Muscle layer of duodenum (tissue), 2 donors: ENCODE data around the gene GLI2.
A peak's percentile ranks its signal among the peaks of the same experiment; 100 is the strongest.

ENCODE experiments used
- H3K27ac ChIP-seq: one replicate; pipeline ENCODE4 v1.7.0; 2013; ENCODE audit warnings: mild to moderate bottlenecking, low read length
- H3K27me3 ChIP-seq: one replicate; pipeline ENCODE4 v1.7.0; 2013; ENCODE audit warnings: low read depth, mild to moderate bottlenecking, control low read depth, low read length
- H3K36me3 ChIP-seq, 2 donors: one replicate each; pipeline ENCODE4 v1.7.0; 2013; ENCODE audit warnings: low read length in 2 of 2, control low read depth in 1 of 2, mild to moderate bottlenecking in 1 of 2; ENCODE audit not compliant: insufficient read depth in 2 of 2, control insufficient read depth in 1 of 2
- H3K4me1 ChIP-seq, 2 donors: one replicate each; pipeline ENCODE4 v1.7.0; 2013; ENCODE audit warnings: low read length in 2 of 2, mild to moderate bottlenecking in 2 of 2, control low read depth in 1 of 2, moderate library complexity in 1 of 2; ENCODE audit not compliant: insufficient read depth in 2 of 2, control insufficient read depth in 1 of 2
- H3K4me3 ChIP-seq, 2 donors: one replicate each; pipeline ENCODE4 v1.7.0; 2013; ENCODE audit warnings: low read length in 2 of 2, low read depth in 1 of 2, mild to moderate bottlenecking in 1 of 2
- H3K9me3 ChIP-seq, 2 donors: one replicate each; pipeline ENCODE4 v1.7.0; 2013; ENCODE audit warnings: low read length in 2 of 2, control low read depth in 1 of 2, mild to moderate bottlenecking in 1 of 2; ENCODE audit not compliant: control insufficient read depth in 1 of 2
- donor health status: healthy.

Gene GLI2

GRCh38 chr2:120712180-120712681, 23.4 kb upstream of the GLI2 start:
- Histone ChIP-seq H3K36me3 (no peaks in the 10 kb centered on the region), H3K27ac (no peak overlapping the region), H3K9me3 (no peaks in the 10 kb centered on the region), H3K27me3 (no peaks in the 10 kb centered on the region), H3K4me3 (no peak overlapping the region), H3K4me1 (no peaks in the 10 kb centered on the region)

GRCh38 chr2:120715353-120715752, 20.3 kb upstream of the GLI2 start:
- Histone ChIP-seq H3K4me1 (no peaks in the 10 kb centered on the region), H3K27me3 (no peaks in the 10 kb centered on the region), H3K9me3 (no peaks in the 10 kb centered on the region), H3K27ac (no peak overlapping the region), H3K36me3 (no peaks in the 10 kb centered on the region), H3K4me3 (no peak overlapping the region)

GRCh38 chr2:120715941-120716340, 19.7 kb upstream of the GLI2 start:
- H3K27ac ChIP-seq: no peak overlapping the region
- H3K27me3 ChIP-seq: no peaks in the 10 kb centered on the region
- no peaks in the 10 kb centered on the region for H3K9me3 ChIP-seq
- H3K36me3 ChIP-seq: no peaks in the 10 kb centered on the region
- H3K4me1 ChIP-seq: no peaks in the 10 kb centered on the region
- no peak overlapping the region for H3K4me3 ChIP-seq

GRCh38 chr2:120716641-120717585, 18.8 kb upstream of the GLI2 start:
- Histone ChIP-seq H3K36me3 (no peaks in the 10 kb centered on the region), H3K9me3 (no peaks in the 10 kb centered on the region), H3K4me1 (no peaks in the 10 kb centered on the region), H3K4me3 (no peak overlapping the region), H3K27ac (no peak overlapping the region), H3K27me3 (no peaks in the 10 kb centered on the region)

GRCh38 chr2:120719491-120719890, 16.2 kb upstream of the GLI2 start:
- Histone ChIP-seq H3K4me3 (no peak overlapping the region), H3K4me1 (peaks cover 0 to 8% of the 10 kb centered on the region in 2 donors), H3K36me3 (no peaks in the 10 kb centered on the region), H3K27me3 (no peaks in the 10 kb centered on the region), H3K9me3 (no peaks in the 10 kb centered on the region), H3K27ac (no peak overlapping the region)

- no peaks in the 10 kb centered on the region for H3K36me3 ChIP-seq
- H3K9me3 ChIP-seq: no peaks in the 10 kb centered on the region
- no peak overlapping the region for H3K27ac ChIP-seq
- H3K4me3 ChIP-seq: no peak overlapping the region
- H3K4me1 ChIP-seq: peaks cover 0 to 8% of the 10 kb centered on the region in 2 donors
- H3K27me3 ChIP-seq: no peaks in the 10 kb centered on the region
These were observed 15.4 kb upstream of the GLI2 start for GRCh38 chr2:120720231-120720630.

GRCh38 chr2:120720746-120721375, 14.8 kb upstream of the GLI2 start:
- H3K4me1 ChIP-seq: peaks cover 0 to 8% of the 10 kb centered on the region in 2 donors
- peaks cover under 1 to 1% of the 10 kb centered on the region in 2 donors for H3K9me3 ChIP-seq
- no peak overlapping the region for H3K4me3 ChIP-seq
- no peaks in the 10 kb centered on the region for H3K27me3 ChIP-seq
- no peak overlapping the region for H3K27ac ChIP-seq
- H3K36me3 ChIP-seq: no peaks in the 10 kb centered on the region

GRCh38 chr2:120722246-120722567, 13.5 kb upstream of the GLI2 start:
- Histone ChIP-seq H3K4me1 (peaks cover 0 to 8% of the 10 kb centered on the region in 2 donors), H3K36me3 (no peaks in the 10 kb centered on the region), H3K9me3 (peaks cover 4% of the 10 kb centered on the region in 2 donors), H3K27ac (no peak overlapping the region), H3K4me3 (no peak overlapping the region), H3K27me3 (no peaks in the 10 kb centered on the region)

- Histone ChIP-seq H3K36me3 (no peaks in the 10 kb centered on the region), H3K4me1 (peaks cover 0 to 8% of the 10 kb centered on the region in 2 donors), H3K27me3 (no peaks in the 10 kb centered on the region), H3K9me3 (peaks cover 4% of the 10 kb centered on the region in 2 donors), H3K27ac (no peak overlapping the region), H3K4me3 (no peak overlapping the region)
These were observed 12.9 kb upstream of the GLI2 start for GRCh38 chr2:120722568-120723421.

- peaks cover 0 to 8% of the 10 kb centered on the region in 2 donors for H3K4me1 ChIP-seq
- no peak overlapping the region for H3K27ac ChIP-seq
- H3K27me3 ChIP-seq: peaks cover 4% of the 10 kb centered on the region
- H3K9me3 ChIP-seq: peaks cover 4% of the 10 kb centered on the region in 2 donors
- no peaks in the 10 kb centered on the region for H3K36me3 ChIP-seq
- peak overlapping the region in 1 of 2 donors; percentile 8 for H3K4me3 ChIP-seq
These were observed 9.4 kb upstream of the GLI2 start for GRCh38 chr2:120726245-120726644.
